ENCODE data around the gene NCOA7. TPM values are rescaled to one million over a fixed set of nuclear protein-coding genes. Genes with fewer than 3 reads are reported as not detected.
"Not testable (repeated sequence)": the region's sequence is repeated elsewhere in the genome, so short reads cannot be mapped to it uniquely, and the experiment has no call there.

NCOA7 gene
- total RNA-seq, 8 experiments from 2014 or later, result 11.2 to 38.1 (median 20.5) TPM

DNA sequence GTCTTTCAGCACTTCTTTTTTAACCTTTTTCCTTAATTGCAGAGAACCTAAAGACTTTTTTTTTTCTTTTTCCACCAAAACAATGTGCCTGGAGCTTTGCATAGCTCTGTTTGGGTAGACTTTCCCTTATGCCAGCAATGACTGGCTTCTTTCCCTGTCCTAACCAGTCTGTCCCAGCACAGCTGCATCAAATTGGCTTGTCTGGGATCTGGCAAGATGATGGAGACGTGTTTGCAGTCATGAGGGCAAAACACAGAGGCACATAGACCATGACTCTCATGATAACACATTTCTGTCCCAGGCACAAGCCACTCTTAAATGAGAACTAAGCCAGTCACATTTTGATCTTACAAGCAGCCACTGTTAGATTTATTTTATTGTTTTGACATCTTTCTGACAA, 24.8 kb upstream of the NCOA7 start:
- no peak overlapping the region for H3K27ac ChIP-seq
- no peak for ATAC-seq (replicated peaks in 6 of 8)
- 10 to 100% (median 60%) methylated on average over 1 of the region's 1 CpG; no CpG with 5 or more reads in 5 of the 10 experiments for WGBS, 10 experiments
- peaks cover 4 to 6% of the 10 kb centered on the region in 2 donors for H3K4me1 ChIP-seq (replicated peaks in 1 of 2)
- H3K4me3 ChIP-seq, result no peak overlapping the region
- in situ Hi-C loops (cut with MboI; ENCODE audit: low pct_unique_long_range_greater_than_20kb in 2 of 9, low sequenced_read_pairs in 9 of 9, unreplicated experiment in 9 of 9), result loop anchor here in 7 of 9 experiments (5.0 to 25.0 kb wide), 4 partner anchors 204 to 904 kb away; no protein-coding TSS in a partner anchor

DNA sequence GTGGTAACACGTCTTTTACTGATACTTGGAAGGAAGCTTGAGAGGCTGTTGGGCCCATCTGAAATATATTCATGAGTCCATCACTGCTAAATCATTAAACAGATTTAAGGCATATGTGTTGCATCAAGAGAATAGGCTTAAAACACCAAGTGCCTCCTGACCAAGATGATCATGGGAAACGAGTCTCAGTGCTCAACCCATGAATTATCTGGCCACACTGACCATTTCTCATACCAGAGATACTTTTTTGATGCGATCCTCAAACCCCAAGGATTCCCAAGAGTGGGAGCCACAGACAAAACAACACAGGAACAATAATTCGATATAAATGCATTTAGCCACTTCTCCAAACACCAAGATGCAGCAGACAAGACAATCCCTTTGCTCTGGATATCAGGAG, 24.1 kb upstream of the NCOA7 start:
- H3K4me3 ChIP-seq, result no peak overlapping the region
- no peak overlapping the region for H3K27ac ChIP-seq
- in situ Hi-C loops (cut with MboI; ENCODE audit: low pct_unique_long_range_greater_than_20kb in 2 of 9, low sequenced_read_pairs in 9 of 9, unreplicated experiment in 9 of 9), result loop anchor here in 7 of 9 experiments (5.0 to 25.0 kb wide), 4 partner anchors 204 to 904 kb away; no protein-coding TSS in a partner anchor
- no peak for ATAC-seq (replicated peaks in 6 of 8)
- 0 to 100% (median 83%) methylated on average over 1 to 4 of the region's 4 CpGs; no CpG with 5 or more reads in 1 of the 10 experiments for WGBS, 10 experiments
- peaks cover under 1 to 3% of the 10 kb centered on the region in 2 donors for H3K4me1 ChIP-seq (replicated peaks in 1 of 2)

DNA sequence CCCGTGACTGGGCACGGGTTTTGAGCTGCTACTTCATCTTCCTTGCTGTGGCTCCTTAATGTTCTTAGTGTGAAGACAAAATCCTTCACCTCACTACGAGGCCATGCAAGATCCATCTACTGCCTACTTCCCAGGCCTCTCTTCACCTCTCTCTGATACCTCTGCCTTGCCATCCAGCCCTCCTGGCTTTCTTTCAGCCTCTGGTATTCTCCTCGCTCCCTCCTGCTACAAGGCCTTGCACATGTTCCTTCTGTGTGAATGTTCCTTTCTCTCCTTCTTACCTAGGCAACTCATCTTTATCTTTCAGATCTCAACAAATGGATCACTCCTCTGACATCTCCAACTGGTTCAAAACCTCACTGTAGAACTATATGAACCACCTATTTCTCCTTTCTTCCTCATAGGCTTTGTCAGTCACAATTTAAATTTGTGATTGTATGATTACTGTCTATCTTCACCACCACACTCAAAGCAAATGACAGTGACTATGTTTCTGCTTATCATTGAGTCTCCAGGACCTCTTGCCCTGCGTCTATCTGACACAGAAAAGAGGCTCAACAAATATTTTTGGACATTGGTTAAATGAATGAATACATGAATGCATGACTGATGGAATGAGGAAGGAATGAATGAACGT, 21.5 kb upstream of the NCOA7 start:
- in situ Hi-C loops (cut with MboI; ENCODE audit: low pct_unique_long_range_greater_than_20kb in 2 of 9, low sequenced_read_pairs in 9 of 9, unreplicated experiment in 9 of 9), result loop anchor here in 7 of 9 experiments (5.0 to 25.0 kb wide), 4 partner anchors 207 to 907 kb away; no protein-coding TSS in a partner anchor

DNA sequence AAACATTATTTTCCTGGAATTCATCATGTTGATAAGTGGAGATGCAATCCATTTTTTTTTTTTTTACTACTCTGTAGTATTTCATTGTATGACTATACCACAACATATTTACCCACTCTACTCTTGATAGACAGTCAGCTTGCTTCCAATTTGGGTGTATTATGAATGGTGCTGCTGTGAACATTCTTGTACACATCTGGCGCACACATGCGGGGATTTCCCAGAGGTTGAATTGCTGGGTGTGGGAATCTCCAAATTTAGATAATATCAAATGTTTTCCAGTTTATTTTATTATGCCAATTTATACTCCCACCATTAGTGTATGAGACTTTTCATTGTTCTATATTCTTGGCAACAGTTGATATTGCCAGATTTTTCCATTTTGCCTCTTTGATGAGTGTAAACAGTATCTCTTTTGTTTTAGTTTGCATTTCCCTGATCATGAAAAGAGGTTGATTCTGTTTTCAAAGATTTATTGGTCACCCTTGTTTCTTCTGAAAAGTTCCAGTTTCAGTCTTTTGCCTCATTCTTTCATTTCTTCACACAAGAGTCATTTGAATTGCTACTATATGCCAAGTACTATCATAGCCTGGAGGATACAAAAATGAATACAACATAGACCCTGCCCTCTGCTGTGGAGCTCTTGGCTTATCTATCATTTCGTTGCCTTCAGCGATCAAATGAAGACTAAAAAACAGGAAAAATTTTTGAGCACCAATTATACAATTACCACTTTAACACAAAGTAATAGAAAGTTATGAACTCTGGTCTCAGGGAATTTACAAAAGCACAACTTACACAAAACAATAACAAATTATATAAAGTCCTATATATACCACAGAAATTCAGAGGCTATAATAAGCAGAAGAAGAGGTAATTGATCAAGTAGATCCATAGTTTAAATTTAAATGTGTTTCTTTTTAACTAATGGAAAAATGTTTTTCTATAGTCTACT, 17.1 kb upstream of the NCOA7 start:
- in situ Hi-C loops (cut with MboI; ENCODE audit: low pct_unique_long_range_greater_than_20kb in 2 of 9, low sequenced_read_pairs in 9 of 9, unreplicated experiment in 9 of 9), result loop anchor here in 3 of 9 experiments (25.0 kb wide), 2 partner anchors 211 to 911 kb away; no protein-coding TSS in a partner anchor
- Histone ChIP-seq H3K4me3 (no peak overlapping the region), H3K27ac (no peak overlapping the region), H3K4me1 (replicated peaks in 1 of 2) (peaks cover 5 to 11% of the 10 kb centered on the region in 2 donors)
- ATAC-seq (replicated peaks in 6 of 8), result peak in 3 of 8 experiments; percentile 86 to 97 (median 94)
- WGBS, 10 experiments, result 10 to 100% (median 75%) methylated on average over 2 to 4 of the region's 4 CpGs

More for the DNA sequence above, 21.5 kb upstream of the NCOA7 start:
- no peaks in the 10 kb centered on the region for H3K4me1 ChIP-seq (replicated peaks in 1 of 2)
- H3K27ac ChIP-seq, result no peak overlapping the region
- WGBS, 10 experiments, result 33 to 100% (median 72%) methylated on average over 1 to 6 of the region's 6 CpGs
- H3K4me3 ChIP-seq, result no peak overlapping the region
- ATAC-seq (replicated peaks in 6 of 8), result no peak

DNA sequence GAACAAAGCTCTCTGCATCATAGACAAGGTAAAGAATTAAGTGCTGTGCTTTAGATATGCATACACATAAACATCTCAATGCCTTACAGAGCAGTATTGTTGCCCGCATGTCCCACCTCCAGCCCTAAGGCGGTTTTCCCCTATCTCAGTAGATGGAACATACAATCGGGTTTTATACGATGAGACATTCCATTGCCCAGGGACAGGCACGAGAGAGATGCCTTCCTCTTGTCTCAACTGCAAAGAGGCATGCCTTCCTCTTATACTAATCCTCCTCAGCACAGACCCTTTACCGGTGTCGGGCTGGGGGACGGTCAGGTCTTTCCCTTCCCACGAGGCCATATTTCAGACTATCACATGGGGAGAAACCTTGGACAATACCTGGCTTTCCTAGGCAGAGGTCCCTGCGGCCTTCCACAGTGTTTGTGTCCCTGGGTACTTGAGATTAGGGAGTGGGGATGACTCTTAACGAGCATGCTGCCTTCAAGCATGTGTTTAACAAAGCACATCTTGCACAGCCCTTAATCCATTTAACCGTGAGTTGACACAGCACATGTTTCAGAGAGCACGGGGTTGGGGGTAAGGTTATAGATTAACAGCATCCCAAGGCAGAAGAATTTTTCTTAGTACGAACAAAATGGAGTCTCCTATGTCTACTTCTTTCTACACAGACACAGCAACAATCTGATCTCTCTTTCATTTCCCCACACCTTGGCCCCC, 14.5 kb upstream of the NCOA7 start:
- not testable (repeated sequence) for H3K4me3 ChIP-seq; ATAC-seq (replicated peaks in 6 of 8)
- 31 to 83% (median 64%) methylated on average over 2 to 4 of the region's 14 CpGs; no CpG with 5 or more reads in 4 of the 10 experiments for WGBS, 10 experiments

DNA sequence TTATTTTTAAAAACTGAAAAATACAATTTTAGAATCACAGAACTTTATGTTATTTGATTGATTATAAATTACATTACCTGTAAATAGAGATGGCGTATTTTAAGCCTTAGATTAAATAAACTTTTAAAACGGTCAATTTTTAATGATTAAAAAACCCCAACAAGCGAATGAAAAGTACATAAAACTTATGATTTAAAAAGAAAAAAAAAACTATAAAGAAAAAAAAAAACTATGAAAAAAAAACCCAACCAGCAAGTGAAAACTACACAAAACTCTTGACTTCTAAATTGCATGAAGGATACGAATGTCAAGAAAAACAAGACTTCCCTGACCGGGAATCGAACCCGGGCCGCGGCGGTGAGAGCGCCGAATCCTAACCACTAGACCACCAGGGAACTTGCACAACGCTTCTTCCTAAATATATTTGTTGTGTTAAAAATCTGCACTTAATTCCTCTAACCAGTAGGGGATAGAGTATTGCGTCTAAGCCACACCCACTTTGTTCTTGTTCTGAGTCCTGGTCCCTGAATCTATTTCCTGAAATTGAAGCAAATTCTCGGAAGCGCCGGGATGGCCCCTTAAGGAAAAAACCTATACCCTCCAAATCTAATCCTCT, 10.7 kb upstream of the NCOA7 start:
- Histone ChIP-seq H3K4me3 (peak overlapping the region; percentile 52 to 57 (median 53)), H3K27ac (peak overlapping the region; percentile 76 to 86), H3K4me1 (replicated peaks in 1 of 2) (peaks cover 5 to 11% of the 10 kb centered on the region in 2 donors)
- peak; percentile 78 to 92 (median 88) for ATAC-seq (replicated peaks in 6 of 8)
- in situ Hi-C loops (cut with MboI; ENCODE audit: low pct_unique_long_range_greater_than_20kb in 2 of 9, low sequenced_read_pairs in 9 of 9, unreplicated experiment in 9 of 9), result loop anchor here in 8 of 9 experiments (10.0 to 25.0 kb wide), 4 partner anchors 175 to 195 kb away; partner anchors contain the start of gene HINT3 (in 6 of the 8)
- WGBS, 10 experiments, result 9 to 45% (median 13%) methylated on average over 4 to 17 of the region's 17 CpGs

More for the DNA sequence above, 14.5 kb upstream of the NCOA7 start:
- in situ Hi-C loops (cut with MboI; ENCODE audit: low pct_unique_long_range_greater_than_20kb in 2 of 9, low sequenced_read_pairs in 9 of 9, unreplicated experiment in 9 of 9), result loop anchor here in 4 of 9 experiments (25.0 kb wide), 1 partner anchor 186 kb away; the partner anchor contains the start of gene HINT3 (in 4 of the 4)
- H3K27ac ChIP-seq, result not testable (repeated sequence)
- H3K4me1 ChIP-seq (replicated peaks in 1 of 2), result peaks cover 5 to 11% of the 10 kb centered on the region in 2 donors

DNA sequence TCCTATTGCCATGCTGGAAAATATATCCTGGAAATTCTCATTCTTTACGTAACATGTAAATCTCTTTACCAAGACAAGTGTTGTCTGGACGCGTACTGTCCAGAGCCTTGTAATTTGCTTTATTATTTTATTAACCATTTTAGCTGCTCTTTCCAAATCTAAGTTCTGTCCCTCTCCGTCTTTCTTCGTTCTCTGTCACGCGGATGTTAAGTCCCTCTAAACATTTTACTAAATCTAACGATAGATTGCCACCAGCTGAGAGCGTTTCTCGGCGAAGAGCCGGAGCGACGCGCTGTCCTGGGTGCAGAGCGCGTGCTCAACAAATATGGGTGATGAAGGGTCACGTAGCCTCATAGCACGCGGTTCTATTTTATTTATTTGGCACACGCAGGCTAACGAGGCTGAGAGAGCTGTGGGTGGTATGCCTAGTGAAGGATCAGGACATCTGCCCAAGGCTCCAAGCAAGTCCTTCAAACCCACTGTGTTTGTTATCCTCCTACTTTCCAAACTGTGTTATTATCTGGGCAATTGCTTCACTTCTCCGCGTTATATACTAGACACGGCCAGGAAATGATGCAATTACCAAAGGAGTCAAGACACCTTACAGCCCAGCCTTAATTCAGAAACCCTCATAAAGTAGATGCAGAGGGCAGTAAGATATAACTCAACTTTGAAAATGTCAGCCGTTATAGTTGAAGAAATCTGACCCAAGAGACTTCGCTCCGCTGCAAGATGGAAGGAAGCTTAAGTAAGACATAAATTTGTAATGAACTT, 10.0 kb upstream of the NCOA7 start:
- Histone ChIP-seq H3K4me3 (peak overlapping the region; percentile 52 to 57 (median 53)), H3K27ac (peak overlapping the region; percentile 76 to 86), H3K4me1 (replicated peaks in 1 of 2) (peaks cover 2 to 5% of the 10 kb centered on the region in 2 donors)
- in situ Hi-C loops (cut with MboI; ENCODE audit: low pct_unique_long_range_greater_than_20kb in 2 of 9, low sequenced_read_pairs in 9 of 9, unreplicated experiment in 9 of 9), result loop anchor here in 8 of 9 experiments (10.0 to 25.0 kb wide), 4 partner anchors 174 to 194 kb away; partner anchors contain the start of gene HINT3 (in 6 of the 8)
- peak; percentile 78 to 86 (median 85) for ATAC-seq (replicated peaks in 6 of 8)
- 0 to 10% (median 1%) methylated on average over 3 to 27 of the region's 28 CpGs; no CpG with 5 or more reads in 1 of the 10 experiments for WGBS, 10 experiments

DNA sequence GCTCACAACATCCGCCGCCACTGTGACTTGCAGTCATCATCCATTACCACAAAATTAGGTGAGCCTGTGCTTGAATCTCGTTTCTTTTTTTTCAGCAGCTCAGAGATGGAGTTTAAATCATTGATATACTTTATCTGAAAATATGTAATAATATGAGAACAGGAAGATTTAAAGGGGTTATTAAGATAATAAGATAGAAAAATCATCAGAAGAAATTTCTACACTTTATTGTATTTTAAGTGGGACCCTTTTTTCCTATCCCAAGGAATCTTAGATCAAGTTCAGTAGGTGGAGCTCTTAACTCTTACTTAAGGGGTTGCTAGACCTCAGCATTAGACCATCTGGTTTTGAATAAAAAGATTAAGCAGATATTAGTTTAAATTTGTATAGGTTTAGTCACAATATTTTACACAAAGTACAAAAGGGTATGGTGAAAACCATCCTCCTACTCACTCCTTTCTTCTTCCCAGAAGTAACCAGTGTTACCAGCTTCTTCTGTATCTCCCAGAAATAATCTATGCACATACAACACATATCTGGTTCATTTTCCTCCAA, 9.4 kb upstream of the NCOA7 start:
- Histone ChIP-seq H3K27ac (peak overlapping the region; percentile 76 to 86), H3K4me1 (replicated peaks in 1 of 2) (peaks cover 0 to 2% of the 10 kb centered on the region in 2 donors), H3K4me3 (peak overlapping the region; percentile 52 to 57 (median 53))
- ATAC-seq (replicated peaks in 6 of 8), result peak in 6 of 8 experiments; percentile 4 to 34 (median 26)
- in situ Hi-C loops (cut with MboI; ENCODE audit: low pct_unique_long_range_greater_than_20kb in 2 of 9, low sequenced_read_pairs in 9 of 9, unreplicated experiment in 9 of 9), result loop anchor here in 8 of 9 experiments (10.0 to 25.0 kb wide), 4 partner anchors 173 to 193 kb away; partner anchors contain the start of gene HINT3 (in 6 of the 8)
- 0 to 5% (median 0%) methylated on average over 2 to 3 of the region's 3 CpGs; no CpG with 5 or more reads in 1 of the 10 experiments for WGBS, 10 experiments

DNA sequence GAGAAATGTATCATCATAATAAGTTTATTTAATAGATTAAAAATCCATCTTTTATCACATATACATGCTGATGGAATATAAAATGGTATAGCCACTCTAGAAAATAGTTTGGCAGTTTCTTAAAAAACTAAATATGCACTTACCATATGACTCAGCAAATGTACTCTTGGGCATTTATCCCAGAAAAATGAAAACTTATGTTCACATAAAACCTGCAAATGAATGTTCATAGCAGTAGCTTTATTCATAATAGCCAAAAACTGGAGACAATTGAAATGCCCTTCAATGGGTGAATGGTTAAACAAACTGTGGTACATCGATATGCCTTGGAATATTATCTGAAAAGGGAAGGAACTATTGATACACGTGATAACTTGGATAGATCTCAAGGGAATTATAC, 6.4 kb upstream of the NCOA7 start:
- WGBS, 10 experiments, result 6 to 100% (median 100%) methylated on average over 1 to 2 of the region's 2 CpGs; no CpG with 5 or more reads in 2 of the 10 experiments
- in situ Hi-C loops (cut with MboI; ENCODE audit: low pct_unique_long_range_greater_than_20kb in 2 of 9, low sequenced_read_pairs in 9 of 9, unreplicated experiment in 9 of 9), result loop anchor here in 8 of 9 experiments (10.0 to 25.0 kb wide), 4 partner anchors 170 to 190 kb away; partner anchors contain the start of gene HINT3 (in 6 of the 8)
- ATAC-seq (replicated peaks in 6 of 8), result no peak
- no peak overlapping the region for H3K4me3 ChIP-seq
- H3K27ac ChIP-seq, result no peak overlapping the region
- H3K4me1 ChIP-seq (replicated peaks in 1 of 2), result peaks cover 2 to 3% of the 10 kb centered on the region in 2 donors

DNA sequence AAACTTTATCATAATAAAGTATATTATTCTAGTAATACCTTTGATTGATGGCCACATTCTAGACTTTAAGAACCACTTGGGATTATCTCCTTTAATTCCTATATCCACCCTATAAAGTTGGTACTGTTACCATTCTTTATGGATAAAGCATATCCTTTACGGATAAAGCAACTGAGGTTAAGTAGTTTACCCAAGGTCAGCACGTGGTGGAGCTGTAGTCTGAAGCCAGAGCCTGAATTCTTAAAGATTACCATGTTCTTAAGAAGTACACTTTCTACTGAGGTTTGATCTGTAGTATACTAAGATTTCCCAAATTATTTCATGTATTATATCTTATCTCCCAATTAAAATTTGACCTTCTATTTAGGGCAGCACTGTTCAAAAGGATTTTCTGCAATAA, 3.0 kb upstream of the NCOA7 start:
- H3K27ac ChIP-seq, result no peak overlapping the region
- in situ Hi-C loops (cut with MboI; ENCODE audit: low pct_unique_long_range_greater_than_20kb in 2 of 9, low sequenced_read_pairs in 9 of 9, unreplicated experiment in 9 of 9), result loop anchor here in 8 of 9 experiments (10.0 to 25.0 kb wide), 4 partner anchors 167 to 187 kb away; partner anchors contain the start of gene HINT3 (in 6 of the 8)
- H3K4me1 ChIP-seq (replicated peaks in 1 of 2), result peaks cover 7 to 22% of the 10 kb centered on the region in 2 donors

More for the DNA sequence above, 3.0 kb upstream of the NCOA7 start:
- ATAC-seq (replicated peaks in 6 of 8), result no peak
- WGBS, 10 experiments, result 7 to 75% (median 39%) methylated on average over 1 to 2 of the region's 2 CpGs; no CpG with 5 or more reads in 2 of the 10 experiments
- H3K4me3 ChIP-seq, result no peak overlapping the region
